Fibroblast of skin of left quadriceps (primary cell): Measurements from ENCODE around the gene STOX2.
A peak's percentile ranks its signal among the peaks of the same experiment; 100 is the strongest.

ENCODE experiments used
- DNase-seq, 2 experiments: peaks; one replicate each; pipeline ENCODE4 v3.0.0-alpha.2; 2013; ENCODE audit warnings: low read depth in 2 of 2

Gene STOX2

DNA sequence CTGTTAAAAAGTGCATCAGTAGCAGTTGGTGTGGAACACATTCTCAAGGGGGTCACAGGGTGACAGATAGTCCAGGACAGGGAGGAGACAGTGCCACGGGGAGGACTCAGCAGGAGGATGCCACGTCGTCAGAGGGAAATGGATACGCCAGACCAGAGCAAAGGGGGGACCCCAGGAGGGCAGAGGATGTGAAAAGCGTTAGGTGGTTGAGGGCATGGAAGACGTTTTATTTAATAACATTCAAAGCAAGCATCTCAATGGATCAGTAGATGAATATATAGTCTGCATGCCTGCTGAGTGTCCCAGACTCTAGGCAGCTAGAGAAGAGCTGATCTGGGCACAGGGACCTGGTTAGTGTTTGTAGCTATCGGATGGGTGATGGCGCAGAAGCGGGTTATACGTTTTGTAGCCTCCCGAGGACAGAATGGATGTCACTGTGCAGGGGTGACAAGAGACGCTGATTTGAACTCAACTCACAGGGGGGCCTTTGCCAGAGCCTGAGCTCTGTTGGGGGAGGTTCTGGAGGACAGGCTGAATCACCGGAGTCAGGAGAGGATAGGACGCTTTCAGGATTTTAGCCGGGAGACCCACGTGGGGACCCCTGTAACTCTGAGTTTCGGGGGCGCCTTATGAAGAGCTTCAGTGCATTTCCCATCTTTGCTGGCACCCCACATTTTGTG is 81.3 kb downstream of the STOX2 start:
- no peak for DNase-seq

DNA sequence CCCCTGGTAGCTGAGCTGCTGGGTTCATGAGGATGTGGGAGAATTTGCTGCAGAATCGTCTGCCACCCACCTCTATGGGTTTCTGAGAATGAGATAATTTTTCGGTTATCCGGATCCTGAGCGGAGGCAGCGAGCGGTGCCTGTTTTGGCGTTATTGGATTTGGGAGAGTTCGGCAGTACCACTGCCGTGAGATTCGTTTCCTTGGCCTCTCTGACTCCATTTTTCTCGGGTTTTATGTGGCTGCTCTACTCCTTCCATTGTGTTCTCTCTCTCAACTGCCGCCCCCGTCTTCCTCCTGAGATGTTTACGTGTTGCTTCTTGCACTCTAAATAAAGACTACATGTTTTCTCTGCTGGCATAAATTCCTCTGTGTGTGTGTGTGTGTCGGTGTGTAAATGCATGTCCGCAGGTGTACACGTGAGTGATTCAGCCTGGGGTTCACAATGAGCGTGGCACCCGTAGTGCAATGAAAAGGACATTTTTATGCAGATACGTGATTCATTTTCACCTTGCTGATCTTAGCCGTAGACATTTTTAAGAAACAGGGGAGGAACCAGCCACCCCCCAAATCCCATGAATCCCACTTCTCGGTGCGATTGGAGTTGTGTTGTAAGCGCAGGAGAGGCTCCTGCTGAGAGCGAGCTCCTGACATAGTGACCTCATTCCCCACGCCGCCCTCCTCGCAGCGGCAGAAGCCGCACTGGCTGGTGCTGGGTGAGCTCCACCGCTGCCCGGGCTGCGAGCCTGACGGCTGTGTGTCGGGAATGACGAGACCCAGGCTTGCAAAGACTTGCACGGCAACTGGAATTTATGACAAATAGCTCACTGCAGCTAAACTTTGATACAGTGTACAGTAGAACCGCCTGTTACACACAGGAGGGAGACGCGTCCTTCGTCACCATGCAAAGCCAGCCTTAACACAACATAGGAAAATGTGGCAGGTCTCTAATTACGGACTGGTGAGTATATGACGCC is 82.2 kb downstream of the STOX2 start:
- peak; percentile 55 to 56 for DNase-seq

DNA sequence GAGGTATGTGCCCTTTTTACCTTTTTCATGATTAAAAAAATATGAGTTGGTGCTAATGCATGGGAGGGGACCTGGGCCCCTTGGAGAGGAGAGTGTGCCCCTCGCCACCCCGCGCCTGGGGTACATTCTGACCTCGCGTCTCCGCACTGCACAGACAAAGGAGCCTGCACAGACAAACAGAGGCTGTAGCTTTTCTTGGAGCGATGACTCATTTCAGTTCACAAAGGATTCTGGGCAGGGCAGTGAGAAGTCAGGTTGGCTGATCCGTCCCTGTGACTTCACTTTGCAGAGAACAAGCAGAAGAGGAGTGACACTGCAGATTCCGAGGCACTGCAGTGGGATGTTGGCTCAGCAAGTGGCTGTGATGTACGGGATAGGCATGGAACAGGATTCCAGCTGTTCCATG is 82.9 kb downstream of the STOX2 start:
- peak; percentile 50 to 52 for DNase-seq

DNA sequence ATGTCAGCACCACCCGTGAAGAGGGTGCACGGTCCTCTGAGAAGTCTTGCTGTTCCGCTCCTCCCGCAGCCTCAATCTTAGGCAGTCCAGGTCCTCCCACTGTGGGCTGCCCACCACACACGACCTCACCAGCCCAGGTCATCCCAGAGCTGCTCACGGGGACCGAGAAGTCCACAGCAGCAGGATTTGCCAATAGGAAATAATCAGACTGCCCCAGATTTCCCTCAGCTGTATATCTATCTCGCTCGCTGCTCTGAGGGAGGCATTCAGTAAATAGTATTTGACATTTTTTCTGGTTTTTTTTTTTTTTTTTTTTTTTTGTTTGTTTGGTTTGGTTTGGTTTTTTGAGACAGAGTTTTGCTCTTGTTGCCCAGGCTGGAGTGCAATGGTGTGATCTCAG is 83.8 kb downstream of the STOX2 start:
- DNase-seq = no peak

DNA sequence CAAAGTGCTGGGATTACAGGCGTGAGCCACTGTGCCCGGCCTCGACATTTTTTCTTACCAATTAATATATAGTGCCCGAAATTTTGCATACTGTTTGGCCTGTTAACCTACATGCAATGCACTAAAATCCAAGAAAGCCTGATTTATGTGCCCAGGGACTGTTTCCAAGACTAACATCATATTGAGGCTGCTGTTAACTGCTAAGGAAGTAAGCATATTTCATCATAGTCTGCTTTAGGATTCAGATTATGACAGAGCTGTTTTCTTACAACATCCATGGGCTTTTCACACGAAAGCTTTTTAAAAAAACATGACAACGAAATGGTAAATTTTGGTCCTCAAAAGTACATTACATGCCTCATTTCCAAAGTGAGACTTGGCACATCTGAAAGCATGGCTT is 84.4 kb downstream of the STOX2 start:
- peak; percentile 79 to 80 for DNase-seq

DNA sequence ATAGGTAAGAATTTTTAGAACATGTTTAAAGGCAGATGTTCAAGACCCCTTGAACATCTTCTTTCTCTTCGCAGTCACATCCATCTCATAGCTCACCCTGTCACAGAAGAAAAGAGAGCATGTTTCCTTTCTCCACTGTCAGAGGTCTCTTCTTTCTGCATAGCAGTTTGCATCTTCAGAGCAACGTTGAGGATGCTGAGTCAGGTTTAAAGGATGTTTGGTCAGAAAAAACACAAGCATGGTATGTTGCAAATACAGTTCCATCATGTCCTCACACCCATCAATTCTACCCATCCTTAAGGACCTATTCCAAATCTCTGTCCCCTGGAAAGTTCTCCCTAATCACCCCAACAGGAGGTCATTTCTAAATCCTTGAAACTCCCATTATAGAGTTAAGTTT is 84.8 kb downstream of the STOX2 start:
- peak in 1 of 2 experiments; percentile 9 for DNase-seq

DNA sequence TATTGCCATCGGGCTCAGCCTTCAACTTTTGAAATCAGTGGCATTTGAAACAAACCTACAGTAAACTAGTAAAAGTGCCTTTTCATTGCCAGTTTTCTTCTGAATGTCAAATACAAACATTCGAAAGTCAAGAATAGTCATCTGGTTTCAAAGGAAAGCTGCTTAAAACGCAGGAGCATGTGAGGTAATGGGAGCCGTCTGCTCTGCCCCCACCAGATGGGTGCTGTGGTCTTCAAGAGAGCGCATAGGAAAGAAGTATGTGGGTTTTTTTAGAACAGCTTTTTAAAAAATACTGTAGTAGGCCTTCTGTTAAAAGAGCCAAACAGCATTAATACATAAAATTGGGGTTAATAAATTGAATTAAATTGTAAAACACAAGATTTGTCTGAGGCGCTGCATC is 88.6 kb downstream of the STOX2 start:
- DNase-seq = no peak

DNA sequence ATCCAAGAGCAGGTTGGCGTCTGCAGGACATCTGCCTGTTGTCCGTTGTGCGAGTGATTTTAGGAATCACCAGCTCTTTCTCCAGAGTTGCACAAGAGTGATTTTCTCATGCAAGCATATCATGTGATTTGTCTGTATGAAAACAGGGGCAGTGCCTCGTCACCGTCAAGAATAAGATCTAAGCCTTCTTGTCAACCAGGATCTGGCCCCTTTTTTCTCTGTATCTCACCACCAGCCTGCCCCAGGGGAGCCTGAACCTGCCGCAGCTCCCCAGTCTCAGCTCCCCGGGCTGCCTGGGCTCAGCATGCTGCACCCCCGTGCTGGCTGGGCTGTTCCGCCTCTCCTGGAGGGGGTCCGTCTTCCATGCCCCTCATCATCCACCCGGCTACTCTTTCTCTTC is 90.5 kb downstream of the STOX2 start:
- no peak for DNase-seq

DNA sequence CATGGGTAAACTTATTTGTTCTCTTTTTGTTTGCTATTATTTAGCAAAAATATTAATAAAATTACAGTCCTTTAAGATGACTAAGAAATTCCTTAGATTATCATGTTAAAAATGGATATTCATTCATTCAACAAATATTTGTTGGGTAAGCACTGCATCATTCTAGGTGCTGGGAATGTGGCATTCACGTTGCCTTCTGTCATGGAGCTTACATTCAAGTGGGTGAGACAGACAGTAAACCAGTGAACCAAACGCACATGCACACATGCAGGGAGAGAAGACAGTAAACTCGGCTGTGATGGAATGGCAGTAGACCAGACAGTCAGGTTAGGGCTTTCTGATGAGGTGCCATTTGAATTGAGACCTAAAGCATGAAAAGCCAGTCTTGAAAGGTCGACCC is 91.8 kb downstream of the STOX2 start:
- no peak for DNase-seq

DNA sequence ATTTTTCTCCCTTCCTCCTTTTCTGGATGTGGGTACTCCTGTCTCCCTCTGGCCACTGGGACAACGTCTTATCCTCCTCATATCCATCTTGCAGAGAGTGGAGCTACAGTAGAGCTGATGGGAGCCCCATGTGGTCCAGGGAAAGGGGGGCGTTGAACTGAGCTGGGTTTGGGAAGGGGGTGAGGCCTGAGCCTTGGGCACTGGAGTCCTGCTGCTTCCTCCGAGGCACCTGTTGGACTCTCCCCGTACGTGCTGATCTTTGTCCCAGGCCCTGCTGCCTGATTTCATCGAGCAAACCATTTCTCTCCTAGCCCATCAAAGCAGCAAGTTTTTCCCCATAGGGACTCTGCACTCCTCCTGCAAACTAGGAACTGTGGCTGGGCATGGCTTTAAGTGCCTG is 94.3 kb downstream of the STOX2 start:
- DNase-seq = no peak

DNA sequence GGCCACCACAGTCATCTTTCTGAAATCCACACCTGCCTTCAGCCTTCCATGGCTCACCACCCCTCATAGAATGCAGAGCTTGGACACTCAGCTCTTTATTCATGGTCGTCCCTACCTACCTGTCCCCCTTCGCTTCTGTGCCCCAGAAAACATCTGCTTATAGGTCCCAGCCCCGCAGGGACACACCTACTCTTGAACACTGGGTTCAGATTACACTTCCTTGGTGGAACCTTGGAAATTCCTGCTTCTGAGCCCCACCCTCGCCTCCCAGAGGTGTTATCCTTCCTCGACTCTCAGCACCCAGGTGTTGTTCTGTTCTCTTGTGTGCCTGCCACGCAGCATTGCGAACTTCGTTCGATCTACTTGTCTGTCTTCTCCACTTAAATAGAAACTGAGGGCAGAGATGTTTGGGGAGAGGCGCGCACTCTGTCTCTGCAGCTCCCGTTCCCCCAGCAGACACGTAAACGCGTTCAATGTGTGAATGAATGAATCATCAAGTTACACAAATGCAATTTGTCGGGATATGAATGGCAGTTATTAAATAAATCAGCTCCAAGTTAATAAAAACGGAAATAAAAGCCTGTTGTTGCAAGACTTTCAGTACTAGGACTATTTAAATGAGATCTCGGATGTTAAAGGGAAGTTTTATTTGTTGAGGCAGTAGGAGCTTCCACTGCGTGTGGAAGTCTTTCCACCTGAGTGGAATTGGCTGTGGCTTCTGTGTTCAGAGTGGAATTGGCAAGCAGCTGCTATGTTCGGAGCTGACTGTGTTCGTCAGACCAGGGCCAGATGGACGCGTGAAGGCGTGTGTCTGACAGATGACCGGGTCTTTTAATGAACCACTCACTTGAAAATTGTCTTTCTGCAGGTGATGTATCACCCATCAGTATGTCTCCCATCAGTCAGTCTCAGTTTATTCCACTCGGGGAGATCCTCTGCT is 95.6 kb downstream of the STOX2 start:
- no peak for DNase-seq

DNA sequence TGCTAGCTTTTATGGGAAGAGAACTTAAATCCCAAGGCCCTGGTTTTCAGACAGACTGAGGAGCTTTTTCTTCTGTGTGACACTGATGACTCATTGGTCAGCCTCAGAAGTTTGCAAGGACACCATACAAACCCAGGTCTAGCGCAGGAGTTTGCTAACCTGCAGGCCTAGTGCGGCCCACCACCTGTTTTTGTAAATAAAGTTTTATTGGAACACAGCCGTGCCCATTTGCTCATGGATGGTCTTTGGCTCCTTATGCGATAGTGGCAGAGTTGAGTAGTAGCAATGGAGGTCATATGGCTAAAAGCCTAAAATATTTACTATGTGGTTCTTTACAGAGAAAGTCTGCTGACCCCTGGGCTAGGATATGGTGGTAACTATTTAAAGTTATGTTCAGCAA is 98.3 kb downstream of the STOX2 start:
- no peak for DNase-seq

DNA sequence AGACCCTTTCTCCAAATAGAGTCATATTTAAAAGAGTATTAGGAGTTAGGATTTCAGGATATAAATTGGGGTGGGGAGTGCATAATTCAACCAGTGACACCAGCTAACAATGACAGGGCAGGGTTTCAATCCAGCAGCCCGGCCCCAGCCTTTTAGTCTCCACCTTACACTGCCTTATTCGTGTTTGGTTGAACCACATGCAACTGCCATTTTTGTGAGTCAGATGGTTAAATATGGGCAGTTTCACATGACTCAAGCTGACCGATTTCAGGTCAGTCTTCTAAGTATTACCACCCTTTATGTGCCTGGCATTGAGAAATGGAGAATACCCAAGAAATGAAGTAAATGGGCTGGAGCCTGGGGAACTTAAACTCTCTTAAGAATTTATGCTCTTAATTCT is 102.8 kb downstream of the STOX2 start:
- DNase-seq = no peak

DNA sequence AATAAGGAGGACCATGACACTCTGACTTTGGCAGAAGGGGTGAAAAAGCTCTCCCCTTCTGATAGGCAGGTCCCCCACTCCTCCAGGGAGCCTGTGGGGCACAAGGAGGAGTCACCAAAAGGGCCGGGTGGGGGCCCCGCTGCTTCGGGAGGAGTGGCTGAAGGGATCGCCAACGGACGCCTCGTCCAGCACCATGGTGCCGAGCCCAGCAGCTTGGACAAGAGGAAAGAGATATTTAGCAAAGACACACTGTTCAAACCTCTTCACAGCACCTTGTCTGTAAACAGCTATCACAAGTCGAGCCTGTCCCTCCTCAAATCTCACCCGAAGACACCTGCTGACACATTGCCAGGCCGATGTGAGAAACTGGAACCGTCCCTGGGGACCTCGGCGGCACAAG is 105.6 kb downstream of the STOX2 start:
- no peak for DNase-seq

DNA sequence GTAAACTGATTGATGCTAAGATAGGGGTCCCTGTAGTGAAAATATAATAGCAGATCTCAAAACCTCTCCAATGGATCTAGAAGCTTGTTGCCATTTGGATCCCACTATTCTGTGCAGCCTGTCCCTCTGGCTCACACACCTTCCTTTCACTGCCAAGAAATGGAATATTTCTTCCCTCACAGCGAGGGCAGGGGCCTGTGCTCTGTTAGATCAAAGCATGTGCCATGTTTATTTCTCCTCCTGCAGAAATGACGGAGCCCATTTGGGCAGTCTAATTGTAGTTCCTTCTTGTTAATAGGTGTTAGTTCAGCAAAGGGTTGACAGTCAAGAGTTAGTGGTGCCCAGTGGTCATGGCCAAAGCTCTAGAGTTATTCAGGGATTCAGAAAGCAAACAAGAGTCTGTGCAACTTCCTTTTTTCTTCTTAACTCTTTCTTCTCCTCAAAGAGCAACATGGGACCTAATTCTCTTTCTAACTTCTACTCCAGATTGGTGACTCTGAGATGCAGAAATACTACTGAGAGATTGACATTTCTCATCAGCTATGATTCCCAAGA is 106.8 kb downstream of the STOX2 start:
- no peak for DNase-seq

DNA sequence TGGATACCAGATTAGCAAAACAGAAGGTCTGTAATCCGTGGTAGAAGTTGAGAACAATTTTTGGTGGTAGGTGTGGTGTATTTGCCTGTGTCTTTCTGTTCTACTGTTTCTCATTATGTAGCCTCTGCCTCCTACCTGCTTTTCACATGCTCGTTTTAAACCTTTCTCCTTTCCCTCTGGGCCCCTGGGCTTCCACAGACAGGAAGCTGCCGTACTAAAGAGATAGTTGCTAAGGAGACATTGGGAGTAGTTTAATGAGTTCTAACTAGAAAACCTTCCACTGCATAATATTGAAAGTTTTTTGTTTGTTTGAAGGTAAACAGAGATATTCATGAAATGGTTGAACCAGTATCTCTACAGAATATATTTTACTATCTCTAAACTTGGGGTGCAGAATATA is 107.8 kb downstream of the STOX2 start:
- no peak for DNase-seq

DNA sequence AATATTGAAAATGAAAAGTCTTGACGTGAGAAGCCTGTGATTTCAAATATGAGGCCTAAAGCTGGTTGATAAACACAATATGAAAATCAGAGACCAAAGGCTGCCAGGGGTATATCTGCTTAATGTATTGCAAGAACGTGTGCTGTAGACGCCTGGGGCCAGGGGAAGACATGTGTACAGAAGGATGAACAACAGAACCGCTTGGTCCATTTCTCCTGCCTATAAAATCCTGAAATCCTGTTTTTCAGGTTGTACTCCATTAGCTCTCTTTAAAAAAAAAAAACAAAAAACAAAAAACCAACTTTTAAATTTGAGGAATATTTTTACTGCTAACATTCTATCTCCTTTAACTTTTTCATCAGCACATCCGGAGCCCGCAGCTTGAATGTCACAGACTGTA is 109.2 kb downstream of the STOX2 start:
- DNase-seq = no peak

DNA sequence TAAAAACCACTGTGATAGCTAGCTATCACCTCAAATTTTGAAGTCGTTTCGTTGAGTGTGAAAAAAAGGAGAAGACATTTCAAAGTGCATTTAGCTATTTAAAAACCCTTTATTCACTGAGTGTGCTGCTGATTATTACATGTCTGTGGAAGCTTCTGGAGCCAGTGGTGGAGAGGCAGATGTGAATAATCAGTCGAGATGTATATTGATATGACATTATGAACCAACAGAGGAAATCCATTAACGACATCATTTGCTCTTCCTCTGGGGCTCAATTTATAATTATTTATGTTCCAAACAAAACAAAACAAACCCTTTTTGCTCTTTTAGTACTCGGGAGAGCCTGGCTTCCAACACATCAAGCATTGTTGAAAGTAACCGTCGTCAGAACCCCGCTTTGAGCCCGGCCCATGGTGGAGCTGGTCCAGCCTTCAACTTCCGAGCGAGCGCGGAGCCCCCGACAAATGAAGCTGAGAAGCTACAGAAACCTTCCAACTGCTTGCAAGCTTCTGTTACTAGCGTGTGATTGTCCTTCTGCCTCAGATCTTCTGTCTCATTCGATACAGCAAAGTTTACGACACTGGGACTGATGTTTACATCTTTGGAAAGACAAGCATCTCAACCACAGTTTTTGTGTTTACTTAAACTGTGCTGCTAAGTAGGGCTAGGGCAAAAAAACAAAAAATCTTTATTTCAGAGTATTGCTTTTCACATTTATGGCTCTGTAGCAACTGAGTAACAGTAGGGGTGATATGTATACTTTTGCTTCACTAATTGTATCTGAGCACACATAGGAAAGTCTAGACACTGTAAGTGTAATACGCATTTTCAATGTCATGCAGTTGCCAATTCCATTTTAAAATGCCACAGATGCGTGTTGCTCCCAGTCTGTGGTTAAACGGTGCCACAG is 111.9 kb downstream of the STOX2 start:
- DNase-seq = no peak

DNA sequence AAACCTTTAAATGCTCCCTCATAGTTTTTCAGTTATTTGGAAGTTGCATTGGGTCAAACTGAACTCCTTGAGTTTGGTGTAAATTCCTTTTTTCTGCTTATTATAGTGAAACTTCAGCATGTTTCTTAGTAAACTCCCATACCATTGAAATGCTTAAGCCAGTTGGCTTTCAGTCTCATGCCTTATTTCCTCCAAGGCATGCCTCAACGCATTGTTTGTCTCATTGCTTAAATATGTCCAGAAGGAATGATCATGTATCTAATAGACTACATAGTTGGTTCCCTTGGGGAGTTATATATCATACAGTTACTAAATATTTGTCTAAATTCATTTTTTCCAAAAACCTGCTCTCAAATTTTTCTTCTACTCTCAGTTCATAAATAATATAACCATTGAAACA is 114.0 kb downstream of the STOX2 start:
- peak; percentile 53 to 57 for DNase-seq
